Measurements from ENCODE around the gene RB1. TPM values are rescaled to one million over a fixed set of nuclear protein-coding genes. Genes with fewer than 3 reads are reported as not detected.

Gene RB1
- total RNA-seq, 1 experiment from 2014 or later: 18.8 TPM

DNA sequence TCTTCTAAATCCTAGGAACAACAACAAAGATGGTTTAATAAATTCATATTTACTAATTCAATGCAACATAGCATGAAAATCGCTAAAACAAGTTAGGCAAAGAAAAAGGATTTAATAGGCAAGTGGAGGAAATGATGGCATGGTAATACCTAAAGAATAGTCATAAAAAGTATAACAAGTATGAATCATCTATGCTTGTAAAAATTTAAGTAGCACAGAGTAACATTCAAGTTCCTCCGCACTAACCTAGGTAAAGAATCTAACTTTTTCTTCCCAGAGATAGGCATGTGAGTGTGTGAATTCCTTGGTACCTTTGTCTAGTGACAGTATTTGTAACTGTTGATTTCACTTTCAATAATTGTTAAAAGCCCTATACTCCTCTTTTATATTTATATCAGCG is 186.7 kb downstream of the RB1 start (continued):
- TF ChIP-seq, protein P1, sequence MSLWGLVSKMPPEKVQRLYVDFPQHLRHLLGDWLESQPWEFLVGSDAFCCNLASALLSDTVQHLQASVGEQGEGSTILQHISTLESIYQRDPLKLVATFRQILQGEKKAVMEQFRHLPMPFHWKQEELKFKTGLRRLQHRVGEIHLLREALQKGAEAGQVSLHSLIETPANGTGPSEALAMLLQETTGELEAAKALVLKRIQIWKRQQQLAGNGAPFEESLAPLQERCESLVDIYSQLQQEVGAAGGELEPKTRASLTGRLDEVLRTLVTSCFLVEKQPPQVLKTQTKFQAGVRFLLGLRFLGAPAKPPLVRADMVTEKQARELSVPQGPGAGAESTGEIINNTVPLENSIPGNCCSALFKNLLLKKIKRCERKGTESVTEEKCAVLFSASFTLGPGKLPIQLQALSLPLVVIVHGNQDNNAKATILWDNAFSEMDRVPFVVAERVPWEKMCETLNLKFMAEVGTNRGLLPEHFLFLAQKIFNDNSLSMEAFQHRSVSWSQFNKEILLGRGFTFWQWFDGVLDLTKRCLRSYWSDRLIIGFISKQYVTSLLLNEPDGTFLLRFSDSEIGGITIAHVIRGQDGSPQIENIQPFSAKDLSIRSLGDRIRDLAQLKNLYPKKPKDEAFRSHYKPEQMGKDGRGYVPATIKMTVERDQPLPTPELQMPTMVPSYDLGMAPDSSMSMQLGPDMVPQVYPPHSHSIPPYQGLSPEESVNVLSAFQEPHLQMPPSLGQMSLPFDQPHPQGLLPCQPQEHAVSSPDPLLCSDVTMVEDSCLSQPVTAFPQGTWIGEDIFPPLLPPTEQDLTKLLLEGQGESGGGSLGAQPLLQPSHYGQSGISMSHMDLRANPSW (CRISPR knock-in tag; conservative IDR thresholded peaks at IDR 0.05; ENCODE audit: low read depth): no peak
- TF ChIP-seq, protein P2, sequence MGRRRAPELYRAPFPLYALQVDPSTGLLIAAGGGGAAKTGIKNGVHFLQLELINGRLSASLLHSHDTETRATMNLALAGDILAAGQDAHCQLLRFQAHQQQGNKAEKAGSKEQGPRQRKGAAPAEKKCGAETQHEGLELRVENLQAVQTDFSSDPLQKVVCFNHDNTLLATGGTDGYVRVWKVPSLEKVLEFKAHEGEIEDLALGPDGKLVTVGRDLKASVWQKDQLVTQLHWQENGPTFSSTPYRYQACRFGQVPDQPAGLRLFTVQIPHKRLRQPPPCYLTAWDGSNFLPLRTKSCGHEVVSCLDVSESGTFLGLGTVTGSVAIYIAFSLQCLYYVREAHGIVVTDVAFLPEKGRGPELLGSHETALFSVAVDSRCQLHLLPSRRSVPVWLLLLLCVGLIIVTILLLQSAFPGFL (CRISPR knock-in tag; IDR thresholded peaks at IDR 0.05; ENCODE audit: borderline replicate concordance): no peak
- TF ChIP-seq ZNF396 (CRISPR knock-in tag; IDR thresholded peaks at IDR 0.05; ENCODE audit: borderline replicate concordance) (no peak), SMAD3 (CRISPR knock-in tag; IDR thresholded peaks at IDR 0.05; ENCODE audit: borderline replicate concordance) (no peak), SMAD4 (CRISPR knock-in tag; IDR thresholded peaks at IDR 0.05) (no peak), ATF1 (CRISPR knock-in tag; IDR thresholded peaks at IDR 0.05) (no peak)
- TF ChIP-seq, protein P3, sequence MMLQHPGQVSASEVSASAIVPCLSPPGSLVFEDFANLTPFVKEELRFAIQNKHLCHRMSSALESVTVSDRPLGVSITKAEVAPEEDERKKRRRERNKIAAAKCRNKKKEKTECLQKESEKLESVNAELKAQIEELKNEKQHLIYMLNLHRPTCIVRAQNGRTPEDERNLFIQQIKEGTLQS (CRISPR knock-in tag; conservative IDR thresholded peaks at IDR 0.05): no peak
- TF ChIP-seq, protein P4, sequence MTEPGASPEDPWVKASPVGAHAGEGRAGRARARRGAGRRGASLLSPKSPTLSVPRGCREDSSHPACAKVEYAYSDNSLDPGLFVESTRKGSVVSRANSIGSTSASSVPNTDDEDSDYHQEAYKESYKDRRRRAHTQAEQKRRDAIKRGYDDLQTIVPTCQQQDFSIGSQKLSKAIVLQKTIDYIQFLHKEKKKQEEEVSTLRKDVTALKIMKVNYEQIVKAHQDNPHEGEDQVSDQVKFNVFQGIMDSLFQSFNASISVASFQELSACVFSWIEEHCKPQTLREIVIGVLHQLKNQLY (CRISPR knock-in tag; IDR thresholded peaks at IDR 0.05): no peak

DNA sequence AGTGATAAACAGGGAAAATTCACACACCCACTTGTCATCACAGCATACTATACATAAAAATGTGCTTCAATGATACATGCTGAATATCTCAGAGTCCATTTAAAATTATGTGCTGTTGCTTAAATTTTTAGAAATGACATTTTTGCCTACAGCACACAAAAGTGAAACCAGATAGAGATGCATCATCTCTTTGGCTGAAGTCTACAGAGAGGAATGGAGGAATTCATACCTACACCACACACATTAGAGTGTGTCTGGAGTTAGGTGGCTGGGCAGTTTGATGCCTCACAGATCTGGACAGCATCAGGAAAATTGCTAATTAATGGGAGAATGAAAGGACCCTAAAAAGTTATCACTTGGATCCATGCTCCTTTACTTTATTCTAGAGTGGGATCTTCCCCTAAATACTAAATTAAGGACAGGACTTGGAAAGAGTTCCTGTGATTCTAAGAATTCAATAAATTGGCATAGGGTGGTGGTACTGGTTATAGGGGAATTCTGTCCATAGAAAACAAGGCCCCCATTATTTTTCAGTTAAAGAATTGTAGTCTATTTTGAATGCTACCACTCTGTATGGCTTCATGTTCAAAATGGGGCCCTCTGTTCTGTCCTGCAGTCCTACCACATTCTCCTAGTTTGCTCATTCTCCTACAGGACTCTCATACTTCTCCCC is 188.0 kb downstream of the RB1 start:
- H3K4me3 Mint-ChIP-seq: no peak overlapping the region
- ATAC-seq (no peak), DNase-seq (ENCODE audit: low spot score) (no peak)
- ChIA-PET CTCF (no interaction called here), POLR2A (no interaction called here)
- H3K36me3 Mint-ChIP-seq: peaks cover 22% of the 10 kb centered on the region
- no peak overlapping the region for H3K27ac Mint-ChIP-seq
- peaks cover 6% of the 10 kb centered on the region for H3K4me1 Mint-ChIP-seq
- H3K27me3 Mint-ChIP-seq (ENCODE audit: low read depth): no peaks in the 10 kb centered on the region
- H3K9me3 Mint-ChIP-seq: peaks cover 13% of the 10 kb centered on the region
- TF ChIP-seq, protein P5, sequence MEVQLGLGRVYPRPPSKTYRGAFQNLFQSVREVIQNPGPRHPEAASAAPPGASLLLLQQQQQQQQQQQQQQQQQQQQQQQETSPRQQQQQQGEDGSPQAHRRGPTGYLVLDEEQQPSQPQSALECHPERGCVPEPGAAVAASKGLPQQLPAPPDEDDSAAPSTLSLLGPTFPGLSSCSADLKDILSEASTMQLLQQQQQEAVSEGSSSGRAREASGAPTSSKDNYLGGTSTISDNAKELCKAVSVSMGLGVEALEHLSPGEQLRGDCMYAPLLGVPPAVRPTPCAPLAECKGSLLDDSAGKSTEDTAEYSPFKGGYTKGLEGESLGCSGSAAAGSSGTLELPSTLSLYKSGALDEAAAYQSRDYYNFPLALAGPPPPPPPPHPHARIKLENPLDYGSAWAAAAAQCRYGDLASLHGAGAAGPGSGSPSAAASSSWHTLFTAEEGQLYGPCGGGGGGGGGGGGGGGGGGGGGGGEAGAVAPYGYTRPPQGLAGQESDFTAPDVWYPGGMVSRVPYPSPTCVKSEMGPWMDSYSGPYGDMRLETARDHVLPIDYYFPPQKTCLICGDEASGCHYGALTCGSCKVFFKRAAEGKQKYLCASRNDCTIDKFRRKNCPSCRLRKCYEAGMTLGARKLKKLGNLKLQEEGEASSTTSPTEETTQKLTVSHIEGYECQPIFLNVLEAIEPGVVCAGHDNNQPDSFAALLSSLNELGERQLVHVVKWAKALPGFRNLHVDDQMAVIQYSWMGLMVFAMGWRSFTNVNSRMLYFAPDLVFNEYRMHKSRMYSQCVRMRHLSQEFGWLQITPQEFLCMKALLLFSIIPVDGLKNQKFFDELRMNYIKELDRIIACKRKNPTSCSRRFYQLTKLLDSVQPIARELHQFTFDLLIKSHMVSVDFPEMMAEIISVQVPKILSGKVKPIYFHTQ (CRISPR knock-in tag; IDR thresholded peaks at IDR 0.05): no peak
- TF ChIP-seq, protein P6, sequence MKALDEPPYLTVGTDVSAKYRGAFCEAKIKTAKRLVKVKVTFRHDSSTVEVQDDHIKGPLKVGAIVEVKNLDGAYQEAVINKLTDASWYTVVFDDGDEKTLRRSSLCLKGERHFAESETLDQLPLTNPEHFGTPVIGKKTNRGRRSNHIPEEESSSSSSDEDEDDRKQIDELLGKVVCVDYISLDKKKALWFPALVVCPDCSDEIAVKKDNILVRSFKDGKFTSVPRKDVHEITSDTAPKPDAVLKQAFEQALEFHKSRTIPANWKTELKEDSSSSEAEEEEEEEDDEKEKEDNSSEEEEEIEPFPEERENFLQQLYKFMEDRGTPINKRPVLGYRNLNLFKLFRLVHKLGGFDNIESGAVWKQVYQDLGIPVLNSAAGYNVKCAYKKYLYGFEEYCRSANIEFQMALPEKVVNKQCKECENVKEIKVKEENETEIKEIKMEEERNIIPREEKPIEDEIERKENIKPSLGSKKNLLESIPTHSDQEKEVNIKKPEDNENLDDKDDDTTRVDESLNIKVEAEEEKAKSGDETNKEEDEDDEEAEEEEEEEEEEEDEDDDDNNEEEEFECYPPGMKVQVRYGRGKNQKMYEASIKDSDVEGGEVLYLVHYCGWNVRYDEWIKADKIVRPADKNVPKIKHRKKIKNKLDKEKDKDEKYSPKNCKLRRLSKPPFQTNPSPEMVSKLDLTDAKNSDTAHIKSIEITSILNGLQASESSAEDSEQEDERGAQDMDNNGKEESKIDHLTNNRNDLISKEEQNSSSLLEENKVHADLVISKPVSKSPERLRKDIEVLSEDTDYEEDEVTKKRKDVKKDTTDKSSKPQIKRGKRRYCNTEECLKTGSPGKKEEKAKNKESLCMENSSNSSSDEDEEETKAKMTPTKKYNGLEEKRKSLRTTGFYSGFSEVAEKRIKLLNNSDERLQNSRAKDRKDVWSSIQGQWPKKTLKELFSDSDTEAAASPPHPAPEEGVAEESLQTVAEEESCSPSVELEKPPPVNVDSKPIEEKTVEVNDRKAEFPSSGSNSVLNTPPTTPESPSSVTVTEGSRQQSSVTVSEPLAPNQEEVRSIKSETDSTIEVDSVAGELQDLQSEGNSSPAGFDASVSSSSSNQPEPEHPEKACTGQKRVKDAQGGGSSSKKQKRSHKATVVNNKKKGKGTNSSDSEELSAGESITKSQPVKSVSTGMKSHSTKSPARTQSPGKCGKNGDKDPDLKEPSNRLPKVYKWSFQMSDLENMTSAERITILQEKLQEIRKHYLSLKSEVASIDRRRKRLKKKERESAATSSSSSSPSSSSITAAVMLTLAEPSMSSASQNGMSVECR (CRISPR knock-in tag; IDR thresholded peaks at IDR 0.05; ENCODE audit: borderline replicate concordance): no peak
- TF ChIP-seq ZNF263 (CRISPR knock-in tag; IDR thresholded peaks at IDR 0.05; ENCODE audit: low read depth) (no peak), TEAD4 (CRISPR knock-in tag; IDR thresholded peaks at IDR 0.05) (no peak), ZNF121 (CRISPR knock-in tag; IDR thresholded peaks at IDR 0.05) (no peak), MXD4 (CRISPR knock-in tag; IDR thresholded peaks at IDR 0.05; ENCODE audit: borderline replicate concordance) (no peak)
- TF ChIP-seq, protein P7, sequence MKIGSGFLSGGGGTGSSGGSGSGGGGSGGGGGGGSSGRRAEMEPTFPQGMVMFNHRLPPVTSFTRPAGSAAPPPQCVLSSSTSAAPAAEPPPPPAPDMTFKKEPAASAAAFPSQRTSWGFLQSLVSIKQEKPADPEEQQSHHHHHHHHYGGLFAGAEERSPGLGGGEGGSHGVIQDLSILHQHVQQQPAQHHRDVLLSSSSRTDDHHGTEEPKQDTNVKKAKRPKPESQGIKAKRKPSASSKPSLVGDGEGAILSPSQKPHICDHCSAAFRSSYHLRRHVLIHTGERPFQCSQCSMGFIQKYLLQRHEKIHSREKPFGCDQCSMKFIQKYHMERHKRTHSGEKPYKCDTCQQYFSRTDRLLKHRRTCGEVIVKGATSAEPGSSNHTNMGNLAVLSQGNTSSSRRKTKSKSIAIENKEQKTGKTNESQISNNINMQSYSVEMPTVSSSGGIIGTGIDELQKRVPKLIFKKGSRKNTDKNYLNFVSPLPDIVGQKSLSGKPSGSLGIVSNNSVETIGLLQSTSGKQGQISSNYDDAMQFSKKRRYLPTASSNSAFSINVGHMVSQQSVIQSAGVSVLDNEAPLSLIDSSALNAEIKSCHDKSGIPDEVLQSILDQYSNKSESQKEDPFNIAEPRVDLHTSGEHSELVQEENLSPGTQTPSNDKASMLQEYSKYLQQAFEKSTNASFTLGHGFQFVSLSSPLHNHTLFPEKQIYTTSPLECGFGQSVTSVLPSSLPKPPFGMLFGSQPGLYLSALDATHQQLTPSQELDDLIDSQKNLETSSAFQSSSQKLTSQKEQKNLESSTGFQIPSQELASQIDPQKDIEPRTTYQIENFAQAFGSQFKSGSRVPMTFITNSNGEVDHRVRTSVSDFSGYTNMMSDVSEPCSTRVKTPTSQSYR (CRISPR knock-in tag; IDR thresholded peaks at IDR 0.05): no peak
- TF ChIP-seq, protein P8, sequence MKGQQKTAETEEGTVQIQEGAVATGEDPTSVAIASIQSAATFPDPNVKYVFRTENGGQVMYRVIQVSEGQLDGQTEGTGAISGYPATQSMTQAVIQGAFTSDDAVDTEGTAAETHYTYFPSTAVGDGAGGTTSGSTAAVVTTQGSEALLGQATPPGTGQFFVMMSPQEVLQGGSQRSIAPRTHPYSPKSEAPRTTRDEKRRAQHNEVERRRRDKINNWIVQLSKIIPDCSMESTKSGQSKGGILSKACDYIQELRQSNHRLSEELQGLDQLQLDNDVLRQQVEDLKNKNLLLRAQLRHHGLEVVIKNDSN (CRISPR knock-in tag; IDR thresholded peaks at IDR 0.05): no peak
- TF ChIP-seq, protein P9, sequence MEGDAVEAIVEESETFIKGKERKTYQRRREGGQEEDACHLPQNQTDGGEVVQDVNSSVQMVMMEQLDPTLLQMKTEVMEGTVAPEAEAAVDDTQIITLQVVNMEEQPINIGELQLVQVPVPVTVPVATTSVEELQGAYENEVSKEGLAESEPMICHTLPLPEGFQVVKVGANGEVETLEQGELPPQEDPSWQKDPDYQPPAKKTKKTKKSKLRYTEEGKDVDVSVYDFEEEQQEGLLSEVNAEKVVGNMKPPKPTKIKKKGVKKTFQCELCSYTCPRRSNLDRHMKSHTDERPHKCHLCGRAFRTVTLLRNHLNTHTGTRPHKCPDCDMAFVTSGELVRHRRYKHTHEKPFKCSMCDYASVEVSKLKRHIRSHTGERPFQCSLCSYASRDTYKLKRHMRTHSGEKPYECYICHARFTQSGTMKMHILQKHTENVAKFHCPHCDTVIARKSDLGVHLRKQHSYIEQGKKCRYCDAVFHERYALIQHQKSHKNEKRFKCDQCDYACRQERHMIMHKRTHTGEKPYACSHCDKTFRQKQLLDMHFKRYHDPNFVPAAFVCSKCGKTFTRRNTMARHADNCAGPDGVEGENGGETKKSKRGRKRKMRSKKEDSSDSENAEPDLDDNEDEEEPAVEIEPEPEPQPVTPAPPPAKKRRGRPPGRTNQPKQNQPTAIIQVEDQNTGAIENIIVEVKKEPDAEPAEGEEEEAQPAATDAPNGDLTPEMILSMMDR (IDR thresholded peaks at IDR 0.05): no peak
